Ishikawa (cell line): ENCODE data around the gene MYLK4.

Experiments used
- CEBPB ChIP-seq: IDR thresholded peaks from 2 replicates; pipeline ENCODE4 v1.6.1; 2012
- CREB1 ChIP-seq: IDR thresholded peaks from 2 replicates; pipeline ENCODE4 v1.6.1; 2012; ENCODE audit warnings: low read depth
- EGR1 ChIP-seq: IDR thresholded peaks from 2 replicates; pipeline ENCODE4 v1.6.1; 2012
- EP300 ChIP-seq: IDR thresholded peaks from 2 replicates; pipeline ENCODE4 v1.6.1; 2012; ENCODE audit warnings: borderline replicate concordance
- FOXM1 ChIP-seq: IDR thresholded peaks from 2 replicates; pipeline ENCODE4 v1.6.1; 2012; ENCODE audit warnings: low read depth, borderline replicate concordance
- NFIC ChIP-seq: IDR thresholded peaks from 2 replicates; pipeline ENCODE4 v1.6.1; 2012
- RAD21 ChIP-seq: IDR thresholded peaks from 2 replicates; pipeline ENCODE4 v1.6.1; 2012; ENCODE audit warnings: low read depth
- TAF1 ChIP-seq: IDR thresholded peaks from 2 replicates; pipeline ENCODE4 v1.6.1; 2012; ENCODE audit warnings: low read depth, mild to moderate bottlenecking
- TCF12 ChIP-seq: IDR thresholded peaks from 2 replicates; pipeline ENCODE4 v1.6.1; 2012; ENCODE audit warnings: low read depth
- TEAD4 ChIP-seq: IDR thresholded peaks from 2 replicates; pipeline ENCODE4 v1.6.1; 2012
- YY1 ChIP-seq: IDR thresholded peaks from 2 replicates; pipeline ENCODE4 v1.6.1; 2012; ENCODE audit warnings: low read depth
- ZBTB7A ChIP-seq: IDR thresholded peaks from 2 replicates; pipeline ENCODE4 v1.6.1; 2012; ENCODE audit warnings: low read depth
- TF ChIP-seq, protein P1 (sequence below): IDR thresholded peaks from 2 replicates; pipeline ENCODE4 v1.6.1; 2012
- TF ChIP-seq, protein P2 (sequence below): IDR thresholded peaks from 2 replicates; pipeline ENCODE4 v1.6.1; 2012; ENCODE audit warnings: low read depth, mild to moderate bottlenecking
- TF ChIP-seq, protein P3 (sequence below): IDR thresholded peaks from 2 replicates; pipeline ENCODE4 v1.6.1; 2012

MYLK4 gene

GRCh38 chr6:2665146-2666070, 85.3 kb downstream of the MYLK4 start:
- TF ChIP-seq EP300, result no peak
- no peak for TF ChIP-seq YY1
- TF ChIP-seq, protein P1, sequence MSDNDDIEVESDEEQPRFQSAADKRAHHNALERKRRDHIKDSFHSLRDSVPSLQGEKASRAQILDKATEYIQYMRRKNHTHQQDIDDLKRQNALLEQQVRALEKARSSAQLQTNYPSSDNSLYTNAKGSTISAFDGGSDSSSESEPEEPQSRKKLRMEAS, result no peak
- TF ChIP-seq, protein P2, sequence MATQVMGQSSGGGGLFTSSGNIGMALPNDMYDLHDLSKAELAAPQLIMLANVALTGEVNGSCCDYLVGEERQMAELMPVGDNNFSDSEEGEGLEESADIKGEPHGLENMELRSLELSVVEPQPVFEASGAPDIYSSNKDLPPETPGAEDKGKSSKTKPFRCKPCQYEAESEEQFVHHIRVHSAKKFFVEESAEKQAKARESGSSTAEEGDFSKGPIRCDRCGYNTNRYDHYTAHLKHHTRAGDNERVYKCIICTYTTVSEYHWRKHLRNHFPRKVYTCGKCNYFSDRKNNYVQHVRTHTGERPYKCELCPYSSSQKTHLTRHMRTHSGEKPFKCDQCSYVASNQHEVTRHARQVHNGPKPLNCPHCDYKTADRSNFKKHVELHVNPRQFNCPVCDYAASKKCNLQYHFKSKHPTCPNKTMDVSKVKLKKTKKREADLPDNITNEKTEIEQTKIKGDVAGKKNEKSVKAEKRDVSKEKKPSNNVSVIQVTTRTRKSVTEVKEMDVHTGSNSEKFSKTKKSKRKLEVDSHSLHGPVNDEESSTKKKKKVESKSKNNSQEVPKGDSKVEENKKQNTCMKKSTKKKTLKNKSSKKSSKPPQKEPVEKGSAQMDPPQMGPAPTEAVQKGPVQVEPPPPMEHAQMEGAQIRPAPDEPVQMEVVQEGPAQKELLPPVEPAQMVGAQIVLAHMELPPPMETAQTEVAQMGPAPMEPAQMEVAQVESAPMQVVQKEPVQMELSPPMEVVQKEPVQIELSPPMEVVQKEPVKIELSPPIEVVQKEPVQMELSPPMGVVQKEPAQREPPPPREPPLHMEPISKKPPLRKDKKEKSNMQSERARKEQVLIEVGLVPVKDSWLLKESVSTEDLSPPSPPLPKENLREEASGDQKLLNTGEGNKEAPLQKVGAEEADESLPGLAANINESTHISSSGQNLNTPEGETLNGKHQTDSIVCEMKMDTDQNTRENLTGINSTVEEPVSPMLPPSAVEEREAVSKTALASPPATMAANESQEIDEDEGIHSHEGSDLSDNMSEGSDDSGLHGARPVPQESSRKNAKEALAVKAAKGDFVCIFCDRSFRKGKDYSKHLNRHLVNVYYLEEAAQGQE, result no peak
- TF ChIP-seq, protein P3, sequence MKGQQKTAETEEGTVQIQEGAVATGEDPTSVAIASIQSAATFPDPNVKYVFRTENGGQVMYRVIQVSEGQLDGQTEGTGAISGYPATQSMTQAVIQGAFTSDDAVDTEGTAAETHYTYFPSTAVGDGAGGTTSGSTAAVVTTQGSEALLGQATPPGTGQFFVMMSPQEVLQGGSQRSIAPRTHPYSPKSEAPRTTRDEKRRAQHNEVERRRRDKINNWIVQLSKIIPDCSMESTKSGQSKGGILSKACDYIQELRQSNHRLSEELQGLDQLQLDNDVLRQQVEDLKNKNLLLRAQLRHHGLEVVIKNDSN, result no peak
- no peak for TF ChIP-seq FOXM1
- no peak for TF ChIP-seq CREB1
- TF ChIP-seq RAD21, result no peak
- no peak for TF ChIP-seq CEBPB
- TF ChIP-seq TCF12, result no peak
- no peak for TF ChIP-seq ZBTB7A
- TF ChIP-seq TEAD4, result no peak
- TF ChIP-seq NFIC, result no peak
- TF ChIP-seq EGR1, result no peak

DNA sequence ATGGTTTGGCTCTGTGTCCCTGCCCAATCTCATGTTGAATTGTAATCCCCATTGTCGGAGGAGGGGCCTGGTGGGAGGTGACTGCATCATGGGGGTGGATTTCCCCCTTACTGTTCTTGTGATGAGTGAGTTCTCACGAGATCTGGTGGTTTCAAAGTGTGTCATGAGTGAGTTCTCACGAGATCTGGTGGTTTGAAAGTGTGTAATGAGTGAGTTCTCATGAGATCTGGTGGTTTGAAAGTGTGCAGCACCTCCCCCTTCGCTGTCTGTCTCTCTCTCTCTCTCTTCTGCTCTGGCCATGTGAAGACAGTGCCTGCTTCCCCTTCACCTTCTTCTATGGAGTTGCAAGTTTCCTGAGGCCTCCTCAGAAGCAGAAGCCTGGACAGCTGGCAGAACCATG, 87.6 kb downstream of the MYLK4 start:
- TF ChIP-seq NFIC (no peak), ZBTB7A (no peak)

DNA sequence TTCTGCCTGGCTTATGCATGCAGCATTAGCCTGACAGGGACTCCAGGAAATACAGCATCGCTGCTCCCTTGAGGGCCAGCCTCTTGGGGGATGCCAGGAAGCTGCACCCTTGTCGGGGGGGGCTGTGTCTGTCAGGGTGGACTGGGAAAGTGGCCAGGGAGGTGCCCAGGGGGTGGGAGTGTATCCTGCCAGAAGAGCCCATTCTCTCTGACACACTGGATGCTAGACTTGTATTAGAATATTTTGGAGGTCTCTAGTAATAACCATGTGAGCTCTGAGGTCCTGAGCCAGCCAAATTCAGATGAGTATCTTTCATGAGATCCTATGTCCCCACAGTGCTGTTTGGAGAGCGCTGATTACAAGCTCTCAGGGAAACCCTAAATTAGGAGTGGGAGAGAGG, 89.1 kb downstream of the MYLK4 start:
- TF ChIP-seq EGR1 (no peak), EP300 (no peak), ZBTB7A (no peak), NFIC (no peak), TEAD4 (no peak), RAD21 (no peak), CREB1 (no peak), FOXM1 (no peak), CEBPB (no peak), TAF1 (no peak), YY1 (no peak)
- TF ChIP-seq, protein P1, result no peak

DNA sequence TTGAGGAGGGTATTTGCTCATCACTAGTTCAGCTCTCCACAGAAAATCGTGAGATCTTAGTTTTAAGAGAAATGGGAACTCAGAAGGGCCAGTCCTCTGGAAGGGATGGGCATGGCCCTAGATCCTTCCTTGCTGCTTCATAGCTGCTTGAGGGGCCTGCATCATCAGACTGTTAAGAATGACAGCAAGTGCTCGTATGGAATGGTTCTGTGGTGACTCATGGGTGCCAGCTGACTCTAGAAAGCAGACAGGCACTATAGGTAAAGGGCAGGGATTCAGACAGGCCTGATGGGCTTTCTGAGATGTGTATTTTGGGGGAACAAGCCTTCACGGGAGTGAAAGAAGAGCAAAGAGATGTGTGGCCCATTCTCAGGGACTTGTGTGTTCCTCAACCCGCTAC, 90.8 kb downstream of the MYLK4 start:
- TF ChIP-seq TEAD4 (peak; percentile 7; the same call in 1 of the 2 replicates), ZBTB7A (no peak)

GRCh38 chr6:2659381-2659780, 91.3 kb downstream of the MYLK4 start:
- TF ChIP-seq YY1, result no peak

DNA sequence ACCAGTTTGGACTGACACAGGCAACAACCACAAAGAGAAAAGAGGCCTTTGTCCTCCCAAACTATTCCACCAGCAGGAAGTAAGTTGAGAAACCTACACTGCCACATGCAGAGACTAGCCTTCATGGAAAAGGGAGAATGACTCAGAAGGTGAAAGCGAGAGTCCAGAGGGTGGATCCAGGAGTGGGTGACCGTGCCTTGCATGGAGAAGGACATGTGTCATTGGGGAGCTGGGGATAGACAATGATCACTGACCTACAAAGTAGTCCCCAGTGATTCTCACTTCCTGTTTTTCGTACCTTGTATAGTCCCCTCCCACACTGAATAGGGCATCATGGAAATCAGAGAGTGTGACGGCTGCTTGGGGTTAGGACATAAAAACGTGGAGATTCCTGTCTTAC, 91.9 kb downstream of the MYLK4 start:
- TF ChIP-seq YY1 (no peak), EGR1 (no peak), RAD21 (no peak), CEBPB (no peak)
- TF ChIP-seq, protein P2, result no peak

GRCh38 chr6:2656460-2657079, 94.2 kb downstream of the MYLK4 start:
- TF ChIP-seq ZBTB7A (no peak), TAF1 (no peak), TCF12 (no peak), EGR1 (no peak), TEAD4 (no peak), CEBPB (no peak), RAD21 (no peak), EP300 (no peak), YY1 (no peak), FOXM1 (no peak), NFIC (no peak), CREB1 (no peak)
- TF ChIP-seq, protein P2, result no peak
- TF ChIP-seq, protein P3, result no peak
- TF ChIP-seq, protein P1, result no peak
